ENCODE results near the gene MAPRE2.
"Not testable (repeated sequence)": the region's sequence is repeated elsewhere in the genome, so short reads cannot be mapped to it uniquely, and the experiment has no call there.

Gene MAPRE2

DNA sequence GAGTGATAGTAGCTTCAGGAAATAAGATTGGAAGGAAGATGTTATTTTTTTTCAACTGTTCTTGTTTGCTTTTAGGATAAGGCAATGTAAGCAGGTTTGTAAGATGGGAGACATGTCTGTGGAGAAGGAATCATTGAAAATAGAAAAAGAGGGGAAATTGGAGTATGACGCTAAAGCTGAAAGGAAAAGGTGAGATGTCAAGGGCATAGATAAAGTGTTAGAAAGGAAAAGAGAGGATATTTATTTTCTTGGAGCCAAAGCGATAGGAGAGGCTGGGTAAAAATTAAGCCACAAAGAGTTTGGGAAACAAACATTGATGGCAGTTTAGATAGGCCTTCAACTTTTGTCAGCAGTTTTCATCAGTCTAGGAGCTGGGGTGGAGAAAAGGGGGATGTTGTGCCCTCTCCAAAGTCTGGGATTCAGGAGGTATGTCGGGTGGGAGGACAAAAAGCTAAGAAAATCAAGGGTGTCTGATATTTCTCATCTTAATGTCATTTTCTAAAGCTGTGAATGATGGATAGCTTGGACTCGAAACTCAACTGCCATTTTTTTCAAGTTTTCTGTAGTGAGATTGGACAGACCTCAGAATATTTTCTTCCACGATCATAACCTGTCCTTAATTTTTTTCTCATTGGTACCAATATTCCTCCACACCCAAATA is 63.3 kb downstream of the MAPRE2 start:
- H3K27ac ChIP-seq (ENCODE audit: insufficient read depth, low read length, poor library complexity, severe bottlenecking), result no peak overlapping the region
- H3K9me3 ChIP-seq (ENCODE audit: control insufficient read depth, low read length), result no peaks in the 10 kb centered on the region
- no peak overlapping the region for H3K4me3 ChIP-seq (ENCODE audit: insufficient read depth, low read depth, low read length, poor library complexity, severe bottlenecking)
- no peaks in the 10 kb centered on the region for H3K27me3 ChIP-seq (replicated peaks; ENCODE audit: control insufficient read depth, insufficient read depth, low read length, poor library complexity, severe bottlenecking)
- peaks cover 14% of the 10 kb centered on the region for H3K36me3 ChIP-seq (ENCODE audit: control insufficient read depth, insufficient read depth, low read length)
- no peak for DNase-seq
- no peaks in the 10 kb centered on the region for H3K4me1 ChIP-seq (ENCODE audit: control insufficient read depth, insufficient read depth, low read length, poor library complexity, severe bottlenecking)

DNA sequence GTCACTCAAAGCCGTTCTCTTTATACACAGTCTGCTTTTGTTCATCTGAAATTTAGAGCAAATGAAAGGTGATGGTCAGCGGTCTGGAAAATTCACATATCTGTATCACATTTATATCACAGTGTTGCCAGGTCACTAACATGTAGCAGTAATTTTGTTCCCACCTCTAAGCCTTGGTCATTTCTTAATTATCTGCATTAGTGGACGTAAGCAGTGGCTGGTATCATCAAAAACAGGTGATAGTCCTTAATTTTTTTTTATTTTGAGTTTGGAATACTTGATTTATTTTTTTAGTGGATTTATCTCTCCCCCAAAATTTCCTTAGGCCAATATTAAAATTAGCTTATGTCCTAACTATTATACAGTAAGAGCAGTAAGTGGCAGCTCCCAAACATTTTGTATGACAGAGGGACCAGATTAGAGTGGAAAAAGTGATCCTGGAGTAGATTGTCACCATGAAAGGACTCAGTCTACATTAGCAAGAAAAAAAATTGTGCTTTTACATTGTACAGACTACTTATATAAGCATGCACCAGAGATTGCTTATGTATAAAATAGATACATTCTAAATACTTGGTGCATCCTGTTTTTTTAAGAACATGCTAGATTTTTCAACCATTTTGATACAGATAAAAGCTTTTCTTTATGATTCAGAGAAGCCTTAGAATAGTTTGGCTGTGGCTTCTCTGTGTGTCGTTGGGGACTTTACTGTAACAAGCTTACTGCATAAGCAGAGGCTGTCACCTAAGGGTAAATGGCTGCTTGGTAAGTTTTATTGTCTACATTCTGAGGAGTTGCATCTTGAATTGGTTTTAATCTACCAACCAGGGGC is 65.0 kb downstream of the MAPRE2 start:
- DNase-seq, result no peak

DNA sequence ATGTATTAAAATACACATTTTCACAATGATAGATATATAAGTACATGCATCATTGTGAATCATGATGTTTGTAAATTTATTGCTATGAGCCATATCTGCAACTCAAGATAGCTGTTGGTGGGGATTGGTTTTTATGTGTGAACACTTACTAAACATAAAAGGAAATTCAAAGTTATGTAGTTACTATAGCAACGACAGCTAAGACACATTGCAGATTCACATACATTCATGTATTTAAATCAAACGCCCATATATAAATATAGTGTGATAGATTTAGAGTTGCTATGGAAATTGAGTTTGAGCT is 65.6 kb downstream of the MAPRE2 start:
- DNase-seq, result no peak
- H3K4me1 ChIP-seq (ENCODE audit: control insufficient read depth, insufficient read depth, low read length, poor library complexity, severe bottlenecking), result no peaks in the 10 kb centered on the region
- H3K27ac ChIP-seq (ENCODE audit: insufficient read depth, low read length, poor library complexity, severe bottlenecking), result no peak overlapping the region
- no peak overlapping the region for H3K4me3 ChIP-seq (ENCODE audit: insufficient read depth, low read depth, low read length, poor library complexity, severe bottlenecking)
- H3K27me3 ChIP-seq (replicated peaks; ENCODE audit: control insufficient read depth, insufficient read depth, low read length, poor library complexity, severe bottlenecking), result no peaks in the 10 kb centered on the region
- no peaks in the 10 kb centered on the region for H3K9me3 ChIP-seq (ENCODE audit: control insufficient read depth, low read length)
- H3K36me3 ChIP-seq (ENCODE audit: control insufficient read depth, insufficient read depth, low read length), result peaks cover 7% of the 10 kb centered on the region

More for the DNA sequence above, 65.0 kb downstream of the MAPRE2 start:
- no peaks in the 10 kb centered on the region for H3K4me1 ChIP-seq (ENCODE audit: control insufficient read depth, insufficient read depth, low read length, poor library complexity, severe bottlenecking)
- H3K36me3 ChIP-seq (ENCODE audit: control insufficient read depth, insufficient read depth, low read length), result peaks cover 11% of the 10 kb centered on the region
- no peaks in the 10 kb centered on the region for H3K27me3 ChIP-seq (replicated peaks; ENCODE audit: control insufficient read depth, insufficient read depth, low read length, poor library complexity, severe bottlenecking)
- no peaks in the 10 kb centered on the region for H3K9me3 ChIP-seq (ENCODE audit: control insufficient read depth, low read length)
- H3K4me3 ChIP-seq (ENCODE audit: insufficient read depth, low read depth, low read length, poor library complexity, severe bottlenecking), result no peak overlapping the region
- H3K27ac ChIP-seq (ENCODE audit: insufficient read depth, low read length, poor library complexity, severe bottlenecking), result no peak overlapping the region

DNA sequence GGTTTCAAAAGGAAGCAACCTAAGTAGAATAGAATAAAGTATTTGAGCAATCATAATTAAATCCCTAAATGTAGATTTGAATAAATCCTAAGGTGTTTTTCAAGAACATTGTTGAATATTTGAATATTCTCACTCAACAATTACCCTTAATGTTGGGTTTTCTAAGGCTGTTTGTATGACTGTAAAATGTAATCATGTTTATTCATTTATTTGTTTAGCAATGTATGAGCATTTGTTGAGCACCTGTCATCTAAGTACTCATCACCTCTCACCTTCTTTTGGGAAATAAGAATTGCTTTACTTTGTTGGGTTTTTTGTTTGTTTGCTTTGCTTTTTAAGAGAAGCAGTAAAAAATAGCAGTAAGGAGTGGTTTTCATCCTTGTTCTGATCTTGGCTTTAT is 66.0 kb downstream of the MAPRE2 start:
- peaks cover 4% of the 10 kb centered on the region for H3K36me3 ChIP-seq (ENCODE audit: control insufficient read depth, insufficient read depth, low read length)
- no peaks in the 10 kb centered on the region for H3K27me3 ChIP-seq (replicated peaks; ENCODE audit: control insufficient read depth, insufficient read depth, low read length, poor library complexity, severe bottlenecking)
- no peaks in the 10 kb centered on the region for H3K9me3 ChIP-seq (ENCODE audit: control insufficient read depth, low read length)
- DNase-seq, result no peak
- H3K27ac ChIP-seq (ENCODE audit: insufficient read depth, low read length, poor library complexity, severe bottlenecking), result no peak overlapping the region
- no peaks in the 10 kb centered on the region for H3K4me1 ChIP-seq (ENCODE audit: control insufficient read depth, insufficient read depth, low read length, poor library complexity, severe bottlenecking)
- no peak overlapping the region for H3K4me3 ChIP-seq (ENCODE audit: insufficient read depth, low read depth, low read length, poor library complexity, severe bottlenecking)

DNA sequence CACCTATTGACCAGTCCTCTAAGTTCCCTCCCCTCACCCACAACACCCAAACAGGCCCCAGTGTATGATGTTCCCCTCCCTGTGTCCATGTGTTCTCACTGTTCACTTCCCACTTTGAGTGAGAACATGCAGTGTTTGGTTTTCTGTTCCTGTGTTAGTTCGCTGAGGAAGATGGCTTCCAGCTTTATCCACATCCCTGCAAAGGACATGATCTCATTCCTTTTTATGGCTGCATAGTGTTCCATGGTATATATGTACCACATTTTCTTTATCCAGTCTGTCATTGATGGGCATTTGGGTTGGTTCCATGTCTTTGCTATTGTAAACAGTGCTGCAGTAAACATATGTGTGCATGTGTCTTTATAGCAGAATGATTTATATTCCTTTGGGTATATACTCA is 66.9 kb downstream of the MAPRE2 start:
- H3K27ac ChIP-seq (ENCODE audit: insufficient read depth, low read length, poor library complexity, severe bottlenecking); H3K9me3 ChIP-seq (ENCODE audit: control insufficient read depth, low read length); H3K4me3 ChIP-seq (ENCODE audit: insufficient read depth, low read depth, low read length, poor library complexity, severe bottlenecking); H3K36me3 ChIP-seq (ENCODE audit: control insufficient read depth, insufficient read depth, low read length); DNase-seq; H3K27me3 ChIP-seq (replicated peaks; ENCODE audit: control insufficient read depth, insufficient read depth, low read length, poor library complexity, severe bottlenecking); H3K4me1 ChIP-seq (ENCODE audit: control insufficient read depth, insufficient read depth, low read length, poor library complexity, severe bottlenecking): not testable (repeated sequence)

DNA sequence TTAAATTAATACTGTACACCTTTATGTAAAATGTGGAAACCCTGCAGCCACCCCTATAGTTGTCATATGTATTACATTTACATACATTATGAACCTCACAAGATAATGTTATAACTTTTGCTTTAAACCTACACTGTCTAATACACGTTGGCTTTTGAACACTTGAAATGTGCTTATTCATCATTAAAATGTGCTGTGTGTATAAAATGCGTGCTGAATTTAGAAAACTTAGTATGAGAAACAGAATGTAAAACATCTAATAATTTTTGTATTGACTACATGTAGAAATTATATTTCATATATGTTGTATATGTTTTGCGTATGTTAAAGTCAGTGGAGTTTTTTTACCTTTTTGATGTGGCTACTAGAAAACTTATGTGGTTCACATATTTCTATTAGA is 68.8 kb downstream of the MAPRE2 start:
- Histone ChIP-seq H3K9me3 (ENCODE audit: control insufficient read depth, low read length) (no peaks in the 10 kb centered on the region), H3K27ac (ENCODE audit: insufficient read depth, low read length, poor library complexity, severe bottlenecking) (no peak overlapping the region), H3K36me3 (ENCODE audit: control insufficient read depth, insufficient read depth, low read length) (peaks cover 4% of the 10 kb centered on the region), H3K4me3 (ENCODE audit: insufficient read depth, low read depth, low read length, poor library complexity, severe bottlenecking) (no peak overlapping the region), H3K27me3 (replicated peaks; ENCODE audit: control insufficient read depth, insufficient read depth, low read length, poor library complexity, severe bottlenecking) (no peaks in the 10 kb centered on the region), H3K4me1 (ENCODE audit: control insufficient read depth, insufficient read depth, low read length, poor library complexity, severe bottlenecking) (no peaks in the 10 kb centered on the region)
- no peak for DNase-seq

DNA sequence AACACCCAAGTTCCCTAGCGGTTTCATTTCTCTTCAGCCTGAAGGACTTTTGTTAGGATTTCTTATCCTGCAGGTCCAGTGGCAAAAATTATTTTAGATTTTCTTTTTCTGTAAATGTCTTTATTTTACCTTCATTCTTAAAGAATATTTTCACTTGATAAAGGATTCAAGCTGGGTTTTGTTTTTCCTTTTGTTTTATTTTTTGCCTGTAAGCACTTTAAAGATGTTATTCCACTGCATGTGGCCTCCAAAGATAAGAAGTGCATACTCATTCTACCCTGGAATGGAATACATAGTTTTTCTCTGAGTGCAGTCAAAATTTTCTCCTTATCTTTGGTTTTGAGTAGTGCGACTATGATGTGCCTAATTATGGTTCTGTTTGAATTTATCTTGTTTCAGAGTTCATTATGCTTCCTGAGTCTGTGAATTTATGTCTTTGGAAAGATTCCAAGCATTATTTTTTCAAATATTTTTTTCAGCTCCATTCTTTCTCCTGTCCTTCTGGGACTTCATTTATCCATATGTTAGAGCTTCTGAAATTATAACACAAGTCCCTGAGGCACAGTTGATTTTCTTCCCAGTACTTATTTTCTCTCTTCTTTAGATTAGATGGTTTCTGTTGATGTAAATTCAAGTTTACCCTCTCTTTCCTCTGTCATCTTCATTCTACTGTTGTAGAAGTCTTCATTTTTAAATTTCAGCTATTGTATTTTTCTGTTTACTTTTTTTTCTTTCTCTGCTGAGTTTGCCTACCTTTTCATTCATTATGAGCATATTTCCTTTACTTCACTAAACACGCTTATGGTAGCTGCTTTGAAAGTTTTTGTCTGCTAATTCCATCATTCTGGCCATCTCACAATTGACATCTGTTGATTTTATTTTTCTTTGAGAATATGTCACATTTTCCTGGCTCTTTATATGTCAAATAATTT is 69.6 kb downstream of the MAPRE2 start:
- Histone ChIP-seq H3K36me3 (ENCODE audit: control insufficient read depth, insufficient read depth, low read length) (no peaks in the 10 kb centered on the region), H3K27ac (ENCODE audit: insufficient read depth, low read length, poor library complexity, severe bottlenecking) (no peak overlapping the region), H3K4me3 (ENCODE audit: insufficient read depth, low read depth, low read length, poor library complexity, severe bottlenecking) (no peak overlapping the region), H3K4me1 (ENCODE audit: control insufficient read depth, insufficient read depth, low read length, poor library complexity, severe bottlenecking) (no peaks in the 10 kb centered on the region), H3K27me3 (replicated peaks; ENCODE audit: control insufficient read depth, insufficient read depth, low read length, poor library complexity, severe bottlenecking) (no peaks in the 10 kb centered on the region), H3K9me3 (ENCODE audit: control insufficient read depth, low read length) (no peaks in the 10 kb centered on the region)
- no peak for DNase-seq

DNA sequence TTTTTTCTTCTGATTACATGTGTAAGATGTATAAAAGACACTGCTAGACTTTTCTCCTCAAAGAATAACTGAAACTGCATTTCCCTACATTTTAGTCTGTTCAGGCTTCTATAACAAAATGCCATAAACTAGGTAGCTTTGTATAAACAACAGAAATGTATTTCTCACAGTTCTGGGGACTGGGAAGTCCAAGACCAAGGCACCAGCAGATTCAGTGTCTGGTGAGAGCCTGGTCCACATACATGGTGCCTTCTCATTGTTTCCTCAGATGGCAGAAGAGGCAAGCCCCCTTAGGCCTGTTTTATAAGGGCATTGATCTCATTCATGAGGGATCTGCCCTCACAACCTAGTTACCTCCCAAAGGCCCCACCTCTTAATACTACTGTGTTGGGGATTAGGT is 71.5 kb downstream of the MAPRE2 start:
- no peaks in the 10 kb centered on the region for H3K9me3 ChIP-seq (ENCODE audit: control insufficient read depth, low read length)
- no peak overlapping the region for H3K27ac ChIP-seq (ENCODE audit: insufficient read depth, low read length, poor library complexity, severe bottlenecking)
- no peak for DNase-seq
- H3K4me3 ChIP-seq (ENCODE audit: insufficient read depth, low read depth, low read length, poor library complexity, severe bottlenecking), result no peak overlapping the region
- H3K4me1 ChIP-seq (ENCODE audit: control insufficient read depth, insufficient read depth, low read length, poor library complexity, severe bottlenecking), result no peaks in the 10 kb centered on the region
- H3K36me3 ChIP-seq (ENCODE audit: control insufficient read depth, insufficient read depth, low read length), result no peaks in the 10 kb centered on the region
- H3K27me3 ChIP-seq (replicated peaks; ENCODE audit: control insufficient read depth, insufficient read depth, low read length, poor library complexity, severe bottlenecking), result no peaks in the 10 kb centered on the region

DNA sequence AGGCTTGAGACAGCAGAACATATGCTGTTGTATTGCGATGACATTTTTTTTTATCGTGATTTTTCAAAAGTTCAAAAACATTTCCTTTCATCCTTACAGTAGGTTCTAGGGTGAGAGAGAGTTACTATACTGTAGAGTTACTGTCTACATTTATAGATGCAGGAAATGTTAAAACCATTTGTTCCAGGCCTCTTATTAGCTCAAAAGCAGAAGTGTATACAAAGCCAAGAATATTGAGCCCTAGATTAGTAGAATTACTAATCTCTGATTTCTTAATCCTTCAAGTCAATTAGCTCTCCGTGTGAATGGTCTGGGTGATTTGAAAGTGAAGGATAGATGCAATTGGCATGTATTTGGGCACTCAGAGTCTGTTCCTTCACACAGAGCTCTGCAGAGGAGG is 73.1 kb downstream of the MAPRE2 start:
- Histone ChIP-seq H3K27me3 (replicated peaks; ENCODE audit: control insufficient read depth, insufficient read depth, low read length, poor library complexity, severe bottlenecking) (no peaks in the 10 kb centered on the region), H3K4me1 (ENCODE audit: control insufficient read depth, insufficient read depth, low read length, poor library complexity, severe bottlenecking) (no peaks in the 10 kb centered on the region), H3K36me3 (ENCODE audit: control insufficient read depth, insufficient read depth, low read length) (no peaks in the 10 kb centered on the region), H3K4me3 (ENCODE audit: insufficient read depth, low read depth, low read length, poor library complexity, severe bottlenecking) (no peak overlapping the region), H3K9me3 (ENCODE audit: control insufficient read depth, low read length) (no peaks in the 10 kb centered on the region), H3K27ac (ENCODE audit: insufficient read depth, low read length, poor library complexity, severe bottlenecking) (no peak overlapping the region)
- no peak for DNase-seq

Data from effector memory CD4-positive, alpha-beta T cell (primary cell).